GM19328 (cell line): ENCODE results near the gene TPGS1.

Experiments
- ATAC-seq: cut with Tn5 transposase; IDR thresholded peaks from one replicate; pipeline ENCODE4 v1.9.1; 2021; ENCODE audit warnings: mild to moderate bottlenecking, moderate library complexity; ENCODE audit not compliant: unreplicated experiment

The TPGS1 gene, protein sequence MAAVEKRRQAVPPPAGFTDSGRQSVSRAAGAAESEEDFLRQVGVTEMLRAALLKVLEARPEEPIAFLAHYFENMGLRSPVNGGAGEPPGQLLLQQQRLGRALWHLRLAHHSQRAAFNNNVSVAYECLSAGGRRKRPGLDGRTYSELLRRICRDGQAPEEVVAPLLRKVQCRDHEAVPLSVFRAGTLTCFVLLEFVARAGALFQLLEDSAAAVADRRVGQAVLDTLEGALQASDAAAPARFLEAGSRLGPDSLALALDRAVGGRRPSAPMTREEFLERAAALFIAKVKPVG

GRCh38 chr19:507286-508203 is at the start of gene TPGS1:
TSS of gene TPGS1 (plus strand) at chr19:507497. CDS start at chr19:507507, 10 bp downstream.
- peak; percentile 58 for ATAC-seq

GRCh38 chr19:457636-458035 is 49.7 kb upstream of the TPGS1 start:
- ATAC-seq: no peak

DNA sequence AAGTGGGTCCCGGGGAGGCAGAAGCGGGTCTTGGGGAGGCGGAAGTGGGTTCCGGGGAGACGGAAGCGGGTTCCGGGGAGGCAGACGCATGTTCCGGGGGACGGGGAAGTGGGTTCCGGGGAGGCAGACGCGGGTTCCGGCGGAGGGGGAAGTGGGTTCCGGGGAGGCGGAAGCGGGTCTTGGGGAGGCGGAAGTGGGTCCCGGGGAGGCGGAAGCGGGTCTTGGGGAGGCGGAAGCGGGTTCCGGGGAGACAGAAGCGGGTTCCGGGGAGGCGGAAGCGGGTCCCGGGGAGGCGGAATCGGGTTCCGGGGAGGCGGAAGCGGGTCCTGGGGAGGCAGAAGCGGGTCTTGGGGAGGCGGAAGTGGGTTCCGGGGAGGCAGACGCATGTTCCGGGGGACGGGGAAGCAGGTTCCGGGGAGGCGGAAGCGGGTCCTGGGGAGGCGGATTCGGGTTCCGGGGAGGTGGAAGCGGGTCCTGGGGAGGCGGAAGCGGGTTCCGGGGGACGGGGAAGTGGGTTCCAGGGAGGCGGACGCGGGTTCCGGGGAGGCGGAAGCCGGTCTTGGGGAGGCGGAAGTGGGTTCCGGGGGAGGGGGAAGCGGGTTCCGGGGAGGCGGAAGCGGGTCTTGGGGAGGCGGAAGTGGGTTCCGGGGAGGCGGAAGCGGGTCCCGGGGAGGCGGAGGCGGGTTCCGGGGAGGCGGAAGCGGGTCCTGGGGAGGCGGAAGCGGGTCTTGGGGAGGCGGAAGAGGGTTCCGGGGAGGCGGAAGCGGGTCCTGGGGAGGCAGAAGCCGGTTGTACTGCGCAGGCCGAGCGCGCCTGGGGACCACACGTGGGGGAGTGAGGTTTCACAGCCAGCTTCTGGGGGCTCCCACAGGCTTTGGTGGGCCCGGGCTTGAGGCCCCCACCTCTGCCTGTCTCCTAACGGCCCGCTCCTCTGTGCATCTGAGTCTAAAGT is 48.9 kb upstream of the TPGS1 start:
- no peak for ATAC-seq

DNA sequence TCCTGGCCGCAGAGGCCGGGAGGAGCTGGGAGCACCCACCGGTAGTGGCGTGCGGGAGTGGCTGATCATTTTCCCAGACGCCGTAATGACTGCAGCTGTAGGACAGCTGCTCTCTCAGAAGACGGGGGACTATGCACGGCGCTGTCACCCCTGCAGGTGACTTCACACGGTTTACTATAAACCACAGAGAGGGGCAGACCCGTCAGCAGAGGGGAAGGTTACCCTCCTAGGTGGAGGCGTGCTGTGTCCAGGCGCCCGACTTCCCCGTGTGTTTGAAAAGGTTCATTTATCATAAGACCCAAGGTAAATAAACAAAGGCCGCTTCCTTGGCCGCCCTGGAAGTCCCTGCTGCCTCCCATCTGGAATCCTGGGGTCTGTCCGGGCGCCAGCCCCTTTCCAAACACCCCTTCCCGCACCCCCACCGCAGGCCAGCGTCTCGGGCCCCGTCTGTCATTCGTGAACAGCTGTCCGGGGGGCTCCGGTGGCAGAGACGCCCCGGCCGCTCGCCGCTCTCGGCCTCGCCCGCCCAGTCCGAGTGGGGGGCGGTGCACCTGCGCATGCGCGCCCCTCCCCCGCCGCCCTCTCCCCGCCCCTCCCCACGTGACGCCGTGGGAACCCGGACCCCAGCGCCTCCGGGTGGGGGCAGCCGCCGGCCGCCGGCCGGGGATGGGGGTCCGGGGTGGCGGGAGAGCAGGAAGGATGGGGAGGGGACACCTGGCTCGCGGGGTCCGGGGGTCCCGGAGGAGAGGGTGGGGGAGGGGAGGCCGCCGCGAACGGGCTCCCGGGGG is 47.4 kb upstream of the TPGS1 start:
- no peak for ATAC-seq

DNA sequence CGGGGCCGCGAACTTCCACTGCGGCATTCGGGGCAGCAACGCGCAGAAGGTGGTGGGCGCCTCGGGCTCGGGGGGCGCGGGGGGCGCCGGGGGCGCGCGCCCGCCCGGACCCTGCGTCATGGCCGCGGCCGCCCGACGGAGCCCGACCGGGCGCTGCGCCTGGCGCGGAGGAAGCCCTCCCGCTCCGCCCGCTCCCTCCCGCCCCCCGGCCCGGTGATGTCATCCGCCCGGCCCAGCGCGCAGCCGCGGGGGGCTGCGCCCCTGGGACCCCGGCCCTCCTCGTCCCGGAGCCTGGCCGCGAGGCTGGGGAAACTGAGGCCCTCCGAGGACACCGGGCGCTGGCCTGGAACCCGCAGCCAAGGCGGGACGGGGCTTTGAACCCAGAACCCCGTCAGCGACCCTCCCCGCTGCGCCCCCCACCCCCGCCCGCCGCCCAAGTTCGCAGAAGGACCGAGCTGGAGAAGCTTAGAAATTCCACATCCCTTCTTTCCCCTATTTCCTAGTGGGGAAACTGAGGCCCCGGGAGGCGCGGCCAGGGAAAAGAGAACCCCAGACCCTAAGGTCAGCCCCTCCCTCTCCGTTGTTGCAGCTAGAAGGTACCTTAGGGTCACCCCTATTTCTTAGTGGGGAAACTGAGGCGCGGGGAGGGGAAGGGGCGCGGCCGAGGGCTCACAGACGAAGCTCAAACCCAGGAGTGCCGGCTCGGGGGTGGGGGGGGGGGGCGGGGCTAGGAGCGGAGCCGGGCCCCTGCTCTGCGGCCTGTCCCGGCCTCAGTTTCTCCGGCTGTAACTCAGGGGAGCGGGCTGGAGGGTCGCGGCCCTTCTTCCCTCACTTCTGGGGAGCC is 46.2 kb upstream of the TPGS1 start, which contains the start of gene SHC2:
Gene SHC2, minus strand, starts transcription at position 157 of the 844 bp plus-strand sequence. Its CDS starts 37 bp downstream, at position 120.
- ATAC-seq: no peak

DNA sequence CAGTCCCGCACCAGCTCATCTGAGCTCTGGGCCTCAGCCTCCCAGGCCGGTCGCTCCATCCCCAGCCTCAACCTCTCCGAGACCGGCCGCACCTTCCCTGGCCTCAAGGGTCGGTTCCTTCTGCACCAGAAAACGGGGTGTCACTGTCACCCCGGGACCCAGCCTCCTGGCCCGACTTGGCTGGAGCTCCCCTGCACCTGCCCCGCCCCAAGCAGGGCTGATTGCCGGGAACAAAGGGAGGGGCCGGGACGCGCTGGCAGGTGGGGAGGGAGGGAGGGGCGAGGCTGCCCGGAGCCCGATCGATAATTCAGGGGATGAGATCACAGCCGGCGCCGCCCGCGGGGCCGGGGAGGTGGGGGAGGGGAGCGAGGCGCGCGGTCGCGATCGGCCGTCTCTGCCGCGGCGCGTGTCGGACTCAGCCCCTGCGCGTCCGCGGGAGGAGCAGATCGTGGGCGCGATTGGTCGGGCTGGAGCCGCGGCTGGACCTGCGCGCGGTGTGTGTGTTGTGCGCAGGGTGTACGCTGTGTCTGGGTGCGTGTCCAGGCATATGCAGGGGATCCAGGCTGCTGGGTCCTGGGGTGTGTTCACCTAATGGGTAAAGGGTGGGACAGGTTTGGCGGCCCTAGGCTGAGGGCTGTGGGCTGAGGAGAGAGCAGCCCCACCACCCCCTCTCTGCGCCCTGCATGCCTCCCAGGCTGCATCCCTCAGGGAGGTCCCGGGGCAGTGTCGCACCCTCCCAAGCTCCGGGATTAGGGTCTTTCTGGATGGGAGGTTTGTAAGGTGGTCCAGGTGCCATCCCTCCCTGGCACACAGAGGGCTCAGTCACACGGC is 45.4 kb upstream of the TPGS1 start:
- ATAC-seq: no peak

DNA sequence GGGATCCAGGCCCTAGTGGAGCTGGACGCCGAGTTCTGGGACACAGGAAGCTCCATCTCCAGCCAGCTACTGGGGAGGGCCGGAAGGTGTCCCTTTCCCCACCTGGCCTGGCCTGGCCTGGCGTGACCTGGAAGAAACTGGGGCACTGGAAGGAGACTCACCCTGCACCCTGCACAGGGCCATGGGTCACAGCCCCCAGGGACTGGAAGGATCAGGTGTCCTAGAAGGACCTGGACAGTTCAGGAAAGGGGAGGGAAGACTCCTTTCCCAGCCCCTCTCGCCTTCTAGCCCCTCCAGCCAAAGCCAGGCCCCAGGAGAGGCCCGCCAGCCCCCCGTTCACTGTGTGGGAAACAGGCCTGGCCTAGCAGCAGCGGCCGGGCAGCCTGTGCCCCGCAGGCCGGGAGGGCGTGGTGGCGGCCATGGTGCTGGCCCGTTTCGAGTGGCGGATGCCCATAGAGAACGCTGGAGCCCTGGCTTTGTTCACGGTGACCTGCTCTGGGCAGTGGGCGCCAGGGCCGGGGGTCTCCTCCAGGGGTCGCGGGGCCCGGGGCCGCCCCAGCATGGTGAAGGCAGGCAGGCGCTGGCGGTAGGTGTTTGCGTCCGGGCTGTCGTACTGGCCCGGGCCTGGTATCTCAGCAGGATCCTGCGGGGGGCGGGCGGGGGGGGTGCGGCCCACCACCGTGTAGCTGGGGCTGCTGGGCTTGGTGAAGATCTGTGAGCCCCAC is 43.7 kb upstream of the TPGS1 start:
- no peak for ATAC-seq

GRCh38 chr19:464208-464545 is 43.1 kb upstream of the TPGS1 start:
- no peak for ATAC-seq

DNA sequence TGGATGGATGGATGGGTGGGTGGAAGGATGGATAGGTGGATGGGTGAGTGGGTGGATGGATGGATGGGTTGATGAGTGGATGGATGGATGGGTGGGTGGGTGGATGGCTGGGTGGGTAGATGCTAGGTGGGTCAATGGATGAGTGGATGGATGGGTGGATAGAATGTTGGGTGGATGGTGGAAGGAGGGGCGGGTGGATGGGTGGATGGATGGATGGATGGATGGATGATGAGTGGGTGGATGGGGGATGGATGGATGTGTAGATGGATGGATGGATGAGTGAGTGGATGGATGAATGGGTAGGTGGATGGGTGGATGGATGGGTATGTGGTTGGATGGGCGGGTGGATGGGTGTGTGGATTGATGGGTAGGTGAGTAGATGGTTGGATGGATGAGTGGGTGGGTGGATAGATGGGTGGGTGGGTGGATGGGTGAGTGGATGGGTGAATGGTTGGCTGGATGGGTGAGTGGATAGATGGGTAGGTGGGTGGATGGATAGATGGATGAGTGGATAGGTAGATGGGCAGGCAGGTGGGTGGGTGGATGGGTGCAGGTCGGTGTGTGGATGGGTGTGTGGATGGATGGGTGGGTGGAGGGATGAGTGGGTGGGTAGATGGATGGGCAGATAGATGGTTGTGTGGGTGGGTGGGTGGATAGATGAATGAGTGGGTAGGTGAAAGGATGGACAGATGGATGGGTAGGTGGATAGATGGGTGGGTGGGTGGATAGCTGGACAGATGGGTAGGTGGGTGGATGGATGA is 42.1 kb upstream of the TPGS1 start:
- no peak for ATAC-seq

DNA sequence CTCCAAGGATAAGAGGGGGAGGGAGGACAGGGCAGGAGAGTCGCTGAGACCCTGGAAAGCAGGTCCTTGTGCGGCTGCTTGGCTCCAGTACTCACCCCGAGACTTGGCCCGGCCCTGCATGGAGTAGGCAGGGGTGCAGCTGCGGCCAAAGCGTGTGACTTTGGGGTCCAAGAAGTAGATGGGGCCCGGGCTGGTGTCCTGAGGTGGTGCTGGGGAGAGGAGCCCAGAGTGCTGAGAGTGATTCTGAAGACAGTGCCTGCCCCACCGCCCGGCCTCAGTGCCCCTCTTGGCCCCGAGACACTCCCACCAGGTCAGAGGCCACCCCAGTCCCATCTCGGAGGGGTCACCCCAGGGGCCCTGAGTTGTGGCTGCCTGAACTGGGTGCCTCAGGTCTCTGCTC is 39.7 kb upstream of the TPGS1 start:
- ATAC-seq: no peak

DNA sequence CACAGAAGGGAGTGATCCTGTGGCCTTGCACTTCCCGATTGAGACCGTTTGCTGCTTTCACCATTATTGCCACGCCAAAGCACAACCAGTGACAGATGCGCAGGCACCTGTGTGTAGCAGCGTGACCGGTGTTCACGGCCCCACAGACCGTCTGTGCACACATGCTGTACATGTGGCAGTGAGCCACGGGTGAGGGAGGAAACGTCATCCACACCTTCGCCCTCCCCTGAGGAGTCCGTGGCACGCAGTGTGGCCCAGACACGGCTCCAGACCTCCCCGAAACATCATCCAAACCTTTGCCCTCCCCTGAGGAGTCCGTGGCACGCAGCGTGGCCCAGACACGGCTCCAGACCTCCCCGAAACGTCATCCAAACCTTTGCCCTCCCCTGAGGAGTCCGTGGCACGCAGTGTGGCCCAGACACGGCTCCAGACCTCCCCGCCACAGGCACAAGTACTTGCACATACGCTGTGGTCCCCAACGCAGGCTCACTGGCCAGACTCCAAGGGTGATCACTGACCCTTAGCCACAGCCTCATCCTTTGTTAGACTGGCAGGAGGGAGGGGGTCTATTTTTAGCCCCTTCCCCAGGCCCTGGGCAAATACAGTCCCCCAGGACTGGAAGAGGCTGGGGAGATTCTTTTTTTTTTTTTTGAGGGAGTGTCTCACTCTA is 38.6 kb upstream of the TPGS1 start:
- ATAC-seq: no peak

DNA sequence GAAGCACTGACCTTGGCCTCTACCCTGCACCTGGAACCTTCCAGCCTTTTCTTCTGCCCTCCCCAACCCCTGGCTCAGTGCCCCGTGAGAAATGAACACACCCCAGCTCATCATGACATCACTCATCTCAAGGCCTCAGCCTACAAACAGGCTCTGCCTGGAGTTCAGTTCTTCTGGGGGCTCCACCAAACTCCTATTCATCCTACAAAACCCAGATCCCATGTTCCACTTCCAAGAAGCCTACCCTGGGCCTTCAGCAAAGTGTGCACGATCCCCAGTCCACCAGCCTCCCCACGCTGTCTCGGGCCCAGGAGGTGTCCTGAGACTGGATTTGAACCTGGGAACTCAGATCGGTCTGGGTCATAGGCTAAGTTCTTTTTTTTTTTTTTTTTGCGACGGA is 37.5 kb upstream of the TPGS1 start:
- ATAC-seq: no peak

DNA sequence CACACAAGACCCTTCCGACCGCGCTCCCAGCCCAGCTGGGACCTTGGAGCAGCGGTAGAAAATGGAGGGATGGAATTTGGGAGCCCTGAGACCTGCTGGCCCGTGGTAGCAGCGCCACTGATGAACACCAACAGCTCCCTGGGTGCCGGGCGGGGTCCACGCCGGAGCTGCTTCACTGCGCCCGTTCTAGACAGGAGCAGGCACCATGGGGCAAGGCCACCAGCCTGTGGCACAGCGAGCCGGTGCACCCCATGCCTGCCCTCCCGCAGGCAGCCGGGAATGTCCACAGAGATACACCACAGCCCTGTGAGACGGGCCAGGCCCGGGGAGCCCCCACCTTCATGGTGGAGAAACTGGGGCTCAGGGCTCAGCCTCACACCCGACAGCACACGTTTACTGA is 36.6 kb upstream of the TPGS1 start:
- ATAC-seq: no peak

GRCh38 chr19:472005-472858 is 35.1 kb upstream of the TPGS1 start:
- ATAC-seq: no peak
